ENCODE results near the gene FOXP3.
A peak's percentile ranks its signal among the peaks of the same experiment; 100 is the strongest.
"Not testable (repeated sequence)": the region's sequence is repeated elsewhere in the genome, so short reads cannot be mapped to it uniquely, and the experiment has no call there.

The FOXP3 gene, protein sequence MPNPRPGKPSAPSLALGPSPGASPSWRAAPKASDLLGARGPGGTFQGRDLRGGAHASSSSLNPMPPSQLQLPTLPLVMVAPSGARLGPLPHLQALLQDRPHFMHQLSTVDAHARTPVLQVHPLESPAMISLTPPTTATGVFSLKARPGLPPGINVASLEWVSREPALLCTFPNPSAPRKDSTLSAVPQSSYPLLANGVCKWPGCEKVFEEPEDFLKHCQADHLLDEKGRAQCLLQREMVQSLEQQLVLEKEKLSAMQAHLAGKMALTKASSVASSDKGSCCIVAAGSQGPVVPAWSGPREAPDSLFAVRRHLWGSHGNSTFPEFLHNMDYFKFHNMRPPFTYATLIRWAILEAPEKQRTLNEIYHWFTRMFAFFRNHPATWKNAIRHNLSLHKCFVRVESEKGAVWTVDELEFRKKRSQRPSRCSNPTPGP

GRCh38 chrX:49264460-49264859 lies at the start of gene FOXP3:
Gene FOXP3 (minus strand): TSS chrX:49264710. CDS start chrX:49258505, 6,205 bp downstream.
- Histone ChIP-seq H3K27ac (ENCODE audit: low read depth in 2 of 2, low read length in 2 of 2) (no peak within 1 kb of the TSS), H3K36me3 (ENCODE audit: control insufficient read depth in 2 of 2, insufficient read depth in 2 of 2, low read length in 2 of 2) (no peaks in the 10 kb centered on the region), H3K9ac (ENCODE audit: low read depth in 1 of 2, low read length in 2 of 2) (no peak within 1 kb of the TSS), H3K4me1 (ENCODE audit: control insufficient read depth in 2 of 2, insufficient read depth in 2 of 2, low read length in 2 of 2) (no peaks in the 10 kb centered on the region), H3K4me3 (ENCODE audit: low read length in 2 of 2) (no peak within 1 kb of the TSS), H3K9me3 (ENCODE audit: control insufficient read depth in 2 of 2, low read length in 2 of 2) (no peaks in the 10 kb centered on the region), H3K27me3 (ENCODE audit: control insufficient read depth in 2 of 2, insufficient read depth in 2 of 2, low read length in 2 of 2) (no peaks in the 10 kb centered on the region)

GRCh38 chrX:49312176-49312575 lies 47.7 kb upstream of the FOXP3 start:
- Histone ChIP-seq H3K4me3 (ENCODE audit: low read length in 2 of 2) (no peak overlapping the region), H3K27me3 (ENCODE audit: control insufficient read depth in 2 of 2, insufficient read depth in 2 of 2, low read length in 2 of 2) (peaks cover 0 to 5% of the 10 kb centered on the region in 2 donors), H3K9me3 (ENCODE audit: control insufficient read depth in 2 of 2, low read length in 2 of 2) (no peaks in the 10 kb centered on the region), H3K9ac (ENCODE audit: low read depth in 1 of 2, low read length in 2 of 2) (no peak overlapping the region), H3K4me1 (ENCODE audit: control insufficient read depth in 2 of 2, insufficient read depth in 2 of 2, low read length in 2 of 2) (peaks cover 0 to 9% of the 10 kb centered on the region in 2 donors), H3K27ac (ENCODE audit: low read depth in 2 of 2, low read length in 2 of 2) (no peak overlapping the region), H3K36me3 (ENCODE audit: control insufficient read depth in 2 of 2, insufficient read depth in 2 of 2, low read length in 2 of 2) (no peaks in the 10 kb centered on the region)

- no peaks in the 10 kb centered on the region for H3K36me3 ChIP-seq (ENCODE audit: control insufficient read depth in 2 of 2, insufficient read depth in 2 of 2, low read length in 2 of 2)
- peaks cover 0 to 9% of the 10 kb centered on the region in 2 donors for H3K4me1 ChIP-seq (ENCODE audit: control insufficient read depth in 2 of 2, insufficient read depth in 2 of 2, low read length in 2 of 2)
- H3K27ac ChIP-seq (ENCODE audit: low read depth in 2 of 2, low read length in 2 of 2), result no peak overlapping the region
- H3K9ac ChIP-seq (ENCODE audit: low read depth in 1 of 2, low read length in 2 of 2), result no peak overlapping the region
- no peak overlapping the region for H3K4me3 ChIP-seq (ENCODE audit: low read length in 2 of 2)
- H3K9me3 ChIP-seq (ENCODE audit: control insufficient read depth in 2 of 2, low read length in 2 of 2), result no peaks in the 10 kb centered on the region
- H3K27me3 ChIP-seq (ENCODE audit: control insufficient read depth in 2 of 2, insufficient read depth in 2 of 2, low read length in 2 of 2), result peaks cover 0 to 5% of the 10 kb centered on the region in 2 donors
Measured at GRCh38 chrX:49310371-49310770, 45.9 kb upstream of the FOXP3 start.

- Histone ChIP-seq H3K4me1 (ENCODE audit: control insufficient read depth in 2 of 2, insufficient read depth in 2 of 2, low read length in 2 of 2) (peaks cover 0 to 9% of the 10 kb centered on the region in 2 donors), H3K27ac (ENCODE audit: low read depth in 2 of 2, low read length in 2 of 2) (peak overlapping the region in 1 of 2 donors; percentile 29), H3K9ac (ENCODE audit: low read depth in 1 of 2, low read length in 2 of 2) (peak overlapping the region; percentile 27 to 41), H3K36me3 (ENCODE audit: control insufficient read depth in 2 of 2, insufficient read depth in 2 of 2, low read length in 2 of 2) (no peaks in the 10 kb centered on the region), H3K4me3 (ENCODE audit: low read length in 2 of 2) (peak overlapping the region; percentile 62 to 67), H3K9me3 (ENCODE audit: control insufficient read depth in 2 of 2, low read length in 2 of 2) (no peaks in the 10 kb centered on the region), H3K27me3 (ENCODE audit: control insufficient read depth in 2 of 2, insufficient read depth in 2 of 2, low read length in 2 of 2) (peaks cover 0 to 5% of the 10 kb centered on the region in 2 donors)
Measured at GRCh38 chrX:49309401-49309981, 45.0 kb upstream of the FOXP3 start.

- H3K27me3 ChIP-seq (ENCODE audit: control insufficient read depth in 2 of 2, insufficient read depth in 2 of 2, low read length in 2 of 2), result peaks cover 0 to 5% of the 10 kb centered on the region in 2 donors
- H3K4me3 ChIP-seq (ENCODE audit: low read length in 2 of 2), result peak overlapping the region; percentile 62 to 67
- no peaks in the 10 kb centered on the region for H3K36me3 ChIP-seq (ENCODE audit: control insufficient read depth in 2 of 2, insufficient read depth in 2 of 2, low read length in 2 of 2)
- peak overlapping the region; percentile 14 to 17 for H3K9ac ChIP-seq (ENCODE audit: low read depth in 1 of 2, low read length in 2 of 2)
- H3K9me3 ChIP-seq (ENCODE audit: control insufficient read depth in 2 of 2, low read length in 2 of 2), result no peaks in the 10 kb centered on the region
- peaks cover 0 to 9% of the 10 kb centered on the region in 2 donors for H3K4me1 ChIP-seq (ENCODE audit: control insufficient read depth in 2 of 2, insufficient read depth in 2 of 2, low read length in 2 of 2)
- peak overlapping the region in 1 of 2 donors; percentile 29 for H3K27ac ChIP-seq (ENCODE audit: low read depth in 2 of 2, low read length in 2 of 2)
Measured at GRCh38 chrX:49308604-49309269, 44.2 kb upstream of the FOXP3 start.

- H3K4me1 ChIP-seq (ENCODE audit: control insufficient read depth in 2 of 2, insufficient read depth in 2 of 2, low read length in 2 of 2); H3K4me3 ChIP-seq (ENCODE audit: low read length in 2 of 2); H3K36me3 ChIP-seq (ENCODE audit: control insufficient read depth in 2 of 2, insufficient read depth in 2 of 2, low read length in 2 of 2); H3K27me3 ChIP-seq (ENCODE audit: control insufficient read depth in 2 of 2, insufficient read depth in 2 of 2, low read length in 2 of 2); H3K9me3 ChIP-seq (ENCODE audit: control insufficient read depth in 2 of 2, low read length in 2 of 2); H3K9ac ChIP-seq (ENCODE audit: low read depth in 1 of 2, low read length in 2 of 2); H3K27ac ChIP-seq (ENCODE audit: low read depth in 2 of 2, low read length in 2 of 2): not testable (repeated sequence)
Measured at GRCh38 chrX:49307775-49308174, 43.3 kb upstream of the FOXP3 start.

GRCh38 chrX:49303346-49303745 lies 38.8 kb upstream of the FOXP3 start, which contains the start of gene GAGE10:
Gene GAGE10 (plus strand): TSS chrX:49303646. CDS start chrX:49304860, 1,214 bp downstream.
- H3K4me1 ChIP-seq (ENCODE audit: control insufficient read depth in 2 of 2, insufficient read depth in 2 of 2, low read length in 2 of 2), result no peaks in the 10 kb centered on the region
- H3K9me3 ChIP-seq (ENCODE audit: control insufficient read depth in 2 of 2, low read length in 2 of 2), result no peaks in the 10 kb centered on the region
- H3K27ac ChIP-seq (ENCODE audit: low read depth in 2 of 2, low read length in 2 of 2), result no peak within 1 kb of the TSS
- no peak within 1 kb of the TSS for H3K4me3 ChIP-seq (ENCODE audit: low read length in 2 of 2)
- H3K27me3 ChIP-seq (ENCODE audit: control insufficient read depth in 2 of 2, insufficient read depth in 2 of 2, low read length in 2 of 2), result no peaks in the 10 kb centered on the region
- H3K36me3 ChIP-seq (ENCODE audit: control insufficient read depth in 2 of 2, insufficient read depth in 2 of 2, low read length in 2 of 2), result no peaks in the 10 kb centered on the region
- H3K9ac ChIP-seq (ENCODE audit: low read depth in 1 of 2, low read length in 2 of 2), result no peak within 1 kb of the TSS

DNA sequence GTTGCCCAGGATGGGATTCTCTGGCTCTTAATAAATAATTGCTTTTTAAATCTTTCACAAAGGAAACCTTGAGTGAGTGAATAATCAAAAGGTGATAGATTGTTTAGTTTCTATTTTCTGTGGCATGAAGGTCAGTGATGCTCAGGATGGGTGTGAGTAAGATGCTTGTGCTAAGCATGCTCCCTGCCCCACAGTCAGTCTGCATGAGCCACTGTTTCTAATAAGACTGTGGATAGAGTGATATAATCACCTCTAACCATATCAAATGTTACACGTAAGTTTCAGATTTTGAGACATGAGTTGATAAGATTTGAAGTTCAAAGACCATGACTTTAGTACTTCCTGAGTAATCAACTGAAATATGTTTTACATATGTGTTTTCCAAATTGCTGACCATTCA lies 36.2 kb upstream of the FOXP3 start:
- Histone ChIP-seq H3K36me3 (ENCODE audit: control insufficient read depth in 2 of 2, insufficient read depth in 2 of 2, low read length in 2 of 2) (no peaks in the 10 kb centered on the region), H3K4me1 (ENCODE audit: control insufficient read depth in 2 of 2, insufficient read depth in 2 of 2, low read length in 2 of 2) (no peaks in the 10 kb centered on the region), H3K9ac (ENCODE audit: low read depth in 1 of 2, low read length in 2 of 2) (no peak overlapping the region), H3K4me3 (ENCODE audit: low read length in 2 of 2) (no peak overlapping the region), H3K27ac (ENCODE audit: low read depth in 2 of 2, low read length in 2 of 2) (no peak overlapping the region), H3K27me3 (ENCODE audit: control insufficient read depth in 2 of 2, insufficient read depth in 2 of 2, low read length in 2 of 2) (no peaks in the 10 kb centered on the region), H3K9me3 (ENCODE audit: control insufficient read depth in 2 of 2, low read length in 2 of 2) (no peaks in the 10 kb centered on the region)

- not testable (repeated sequence) for H3K9ac ChIP-seq (ENCODE audit: low read depth in 1 of 2, low read length in 2 of 2); H3K9me3 ChIP-seq (ENCODE audit: control insufficient read depth in 2 of 2, low read length in 2 of 2); H3K27me3 ChIP-seq (ENCODE audit: control insufficient read depth in 2 of 2, insufficient read depth in 2 of 2, low read length in 2 of 2); H3K4me1 ChIP-seq (ENCODE audit: control insufficient read depth in 2 of 2, insufficient read depth in 2 of 2, low read length in 2 of 2); H3K27ac ChIP-seq (ENCODE audit: low read depth in 2 of 2, low read length in 2 of 2); H3K4me3 ChIP-seq (ENCODE audit: low read length in 2 of 2); H3K36me3 ChIP-seq (ENCODE audit: control insufficient read depth in 2 of 2, insufficient read depth in 2 of 2, low read length in 2 of 2)
Measured at GRCh38 chrX:49299293-49299692, 34.8 kb upstream of the FOXP3 start.
